PC-9 (cell line): ENCODE data around the gene LRRC39. TPM values are rescaled to one million over a fixed set of nuclear protein-coding genes. Genes with fewer than 3 reads are reported as not detected.

Experiments used
- BruUV-seq: library from RNA; stranded (reverse); fragments of 400-500 nt; replicated peaks from 2 replicates; lab custom pipeline; 2021; lab: Mats Ljungman, UMichigan
- CTCF ChIA-PET: fragments of 300-600 bp; sonication (Branson Sonifier 250); formaldehyde crosslinking; loops from one replicate; lab custom pipeline; 2022; ENCODE audit warnings: antibody characterized with exemption; lab: Charles Lee
- POLR2A ChIA-PET: fragments of 300-600 bp; sonication (Branson Sonifier 250); formaldehyde crosslinking; loops from one replicate; lab custom pipeline; 2022; ENCODE audit warnings: antibody characterized with exemption; ENCODE audit not compliant: unreplicated experiment; lab: Charles Lee
- DNase-seq, 2 experiments: peaks; one replicate each; pipeline versions ENCODE4 v3.0.0 to v3.0.0-alpha.2; 2015 to 2022; ENCODE audit warnings: mixed read lengths in 1 of 2
- H2AFZ ChIP-seq: fragments of 200-600 bp; sonication (generic); 2 replicates; pipeline ENCODE4 v1.8.1; 2017; ENCODE audit warnings: antibody characterized with exemption
- H3F3A ChIP-seq: fragments of 200-600 bp; sonication (generic); 2 replicates; pipeline ENCODE4 v1.8.1; 2017; ENCODE audit warnings: antibody characterized with exemption, mild to moderate bottlenecking, low read depth; ENCODE audit not compliant: insufficient read depth
- H3K27ac ChIP-seq: fragments of 200-600 bp; sonication (generic); 2 replicates; pipeline ENCODE4 v1.6.1; 2016; ENCODE audit warnings: mixed run types
- H3K27me3 ChIP-seq: fragments of 200-600 bp; sonication (generic); 2 replicates; pipeline ENCODE4 v1.6.1; 2016; ENCODE audit warnings: low read depth, mixed run types; ENCODE audit not compliant: insufficient read depth
- H3K36me3 ChIP-seq: fragments of 200-600 bp; sonication (generic); 2 replicates; pipeline ENCODE4 v1.6.1; 2016; ENCODE audit warnings: low read depth, mixed run types
- H3K4me1 ChIP-seq: fragments of 200-600 bp; sonication (generic); replicated peaks from 2 replicates; pipeline ENCODE4 v1.6.1; 2016; ENCODE audit warnings: mixed run types; ENCODE audit not compliant: insufficient read depth
- H3K4me2 ChIP-seq: fragments of 200-600 bp; sonication (generic); 2 replicates; pipeline ENCODE4 v1.6.1; 2017; ENCODE audit warnings: mixed run types
- H3K4me3 ChIP-seq: fragments of 200-600 bp; sonication (generic); 2 replicates; pipeline ENCODE4 v1.6.1; 2016; ENCODE audit warnings: mixed run types
- H3K79me2 ChIP-seq: fragments of 200-600 bp; sonication (generic); 2 replicates; pipeline ENCODE4 v1.6.1; 2017; ENCODE audit warnings: low read depth, mixed run types
- H3K9me2 ChIP-seq: fragments of 200-600 bp; sonication (generic); 2 replicates; pipeline ENCODE4 v1.8.1; 2017; ENCODE audit warnings: mild to moderate bottlenecking; ENCODE audit not compliant: insufficient read depth
- H3K9me3 ChIP-seq: fragments of 200-600 bp; sonication (generic); 2 replicates; pipeline ENCODE4 v1.8.1; 2016; ENCODE audit warnings: low read depth; ENCODE audit not compliant: insufficient read depth
- H4K20me1 ChIP-seq: fragments of 200-600 bp; sonication (generic); 2 replicates; pipeline ENCODE4 v1.8.1; 2017; ENCODE audit not compliant: insufficient read depth
- EZH2 ChIP-seq: fragments of 200-600 bp; sonication (generic); IDR thresholded peaks from 2 replicates; pipeline ENCODE4 v1.8.0; 2017; ENCODE audit warnings: antibody characterized with exemption, low read depth
- intact Hi-C: fragments of 100-400 bp; cut with micrococcal nuclease; formaldehyde crosslinking; loops from one replicate; pipeline ENCODE4 v1.10.0; 2022; ENCODE audit not compliant: unreplicated experiment
- total RNA-seq: library from RNA; stranded (reverse); gene quantifications from 2 replicates; pipeline ENCODE4 v1.2.3, GENCODE V29; 2021
- TF ChIP-seq, protein P1 (sequence below): fragments of 200-600 bp; sonication (generic); conservative IDR thresholded peaks from 2 replicates; pipeline ENCODE4 v1.6.1; 2017; ENCODE audit warnings: mixed run types, antibody characterized with exemption, mild to moderate bottlenecking, moderate library complexity

Gene LRRC39
- total RNA-seq, 1 experiment from 2014 or later = 0.85 TPM

DNA sequence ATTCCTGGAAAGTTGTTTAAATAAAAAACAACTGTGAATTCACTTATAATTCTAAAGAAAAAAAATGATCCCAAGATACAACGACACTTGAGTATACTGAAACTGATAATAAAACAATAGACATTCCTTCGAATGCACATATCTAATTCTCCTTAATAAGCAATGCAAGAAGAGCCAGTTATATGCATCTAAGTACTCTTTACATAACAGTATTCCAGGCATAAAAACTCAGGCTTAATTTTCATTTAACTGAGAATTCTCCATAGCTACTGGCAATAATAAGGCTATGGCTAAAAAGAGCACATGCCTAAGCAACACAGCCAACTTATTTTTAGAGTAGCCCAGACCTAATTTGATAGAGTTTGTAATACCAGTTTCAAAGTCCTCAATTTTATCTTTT lies 76.5 kb downstream of the LRRC39 start:
- CTCF ChIA-PET = no interaction called here
- DNase-seq = no peak

DNA sequence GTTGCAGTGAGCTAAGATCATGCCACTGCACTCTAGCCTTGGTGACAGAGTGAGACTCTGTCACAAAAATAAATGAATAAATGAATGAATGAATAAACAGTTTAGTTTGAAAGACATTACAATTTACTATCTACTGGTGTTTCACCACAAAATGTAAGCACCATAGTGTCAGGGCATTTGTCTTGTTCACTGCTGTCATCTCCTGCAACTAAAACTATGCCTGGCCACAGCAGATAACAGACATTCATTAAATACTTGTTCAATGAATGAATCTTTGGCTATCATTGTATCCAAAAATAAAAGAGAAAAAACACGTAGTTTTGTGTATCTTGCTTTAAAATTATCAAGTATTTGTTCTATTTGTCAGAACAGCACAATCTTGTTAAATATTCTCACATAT lies 77.9 kb downstream of the LRRC39 start:
- no peaks in the 10 kb centered on the region for H3K27me3 ChIP-seq
- no peak overlapping the region for H3K4me3 ChIP-seq
- intact Hi-C loops = no loop called here
- H3K36me3 ChIP-seq = peaks cover 24% of the 10 kb centered on the region
- no TSS peak for BruUV-seq
- no peaks in the 10 kb centered on the region for H3K79me2 ChIP-seq
- H3K4me2 ChIP-seq = no peak overlapping the region
- no peak overlapping the region for H3K27ac ChIP-seq
- H3K9me2 ChIP-seq = no peaks in the 10 kb centered on the region
- DNase-seq = no peak
- H3K4me1 ChIP-seq = no peaks in the 10 kb centered on the region
- no peaks in the 10 kb centered on the region for H3F3A ChIP-seq
- no peak overlapping the region for H2AFZ ChIP-seq
- POLR2A ChIA-PET = no interaction called here
- no peak for TF ChIP-seq EZH2
- CTCF ChIA-PET = no interaction called here
- H3K9me3 ChIP-seq = no peaks in the 10 kb centered on the region
- H4K20me1 ChIP-seq = no peaks in the 10 kb centered on the region

More for the DNA sequence above, 76.5 kb downstream of the LRRC39 start:
- no peak overlapping the region for H3K4me2 ChIP-seq
- POLR2A ChIA-PET = no interaction called here
- TF ChIP-seq, protein P1, sequence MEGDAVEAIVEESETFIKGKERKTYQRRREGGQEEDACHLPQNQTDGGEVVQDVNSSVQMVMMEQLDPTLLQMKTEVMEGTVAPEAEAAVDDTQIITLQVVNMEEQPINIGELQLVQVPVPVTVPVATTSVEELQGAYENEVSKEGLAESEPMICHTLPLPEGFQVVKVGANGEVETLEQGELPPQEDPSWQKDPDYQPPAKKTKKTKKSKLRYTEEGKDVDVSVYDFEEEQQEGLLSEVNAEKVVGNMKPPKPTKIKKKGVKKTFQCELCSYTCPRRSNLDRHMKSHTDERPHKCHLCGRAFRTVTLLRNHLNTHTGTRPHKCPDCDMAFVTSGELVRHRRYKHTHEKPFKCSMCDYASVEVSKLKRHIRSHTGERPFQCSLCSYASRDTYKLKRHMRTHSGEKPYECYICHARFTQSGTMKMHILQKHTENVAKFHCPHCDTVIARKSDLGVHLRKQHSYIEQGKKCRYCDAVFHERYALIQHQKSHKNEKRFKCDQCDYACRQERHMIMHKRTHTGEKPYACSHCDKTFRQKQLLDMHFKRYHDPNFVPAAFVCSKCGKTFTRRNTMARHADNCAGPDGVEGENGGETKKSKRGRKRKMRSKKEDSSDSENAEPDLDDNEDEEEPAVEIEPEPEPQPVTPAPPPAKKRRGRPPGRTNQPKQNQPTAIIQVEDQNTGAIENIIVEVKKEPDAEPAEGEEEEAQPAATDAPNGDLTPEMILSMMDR = no peak
- no peak for TF ChIP-seq EZH2
- no peak overlapping the region for H3K27ac ChIP-seq
- BruUV-seq = no TSS peak
- H4K20me1 ChIP-seq = no peaks in the 10 kb centered on the region
- H3K79me2 ChIP-seq = no peaks in the 10 kb centered on the region
- H3K9me3 ChIP-seq = no peaks in the 10 kb centered on the region
- no peak overlapping the region for H3K4me3 ChIP-seq
- H3F3A ChIP-seq = no peaks in the 10 kb centered on the region
- H3K36me3 ChIP-seq = peaks cover 31% of the 10 kb centered on the region
- intact Hi-C loops = no loop called here
- no peaks in the 10 kb centered on the region for H3K9me2 ChIP-seq
- H2AFZ ChIP-seq = no peak overlapping the region
- no peaks in the 10 kb centered on the region for H3K27me3 ChIP-seq
- no peaks in the 10 kb centered on the region for H3K4me1 ChIP-seq

Other genes with a start within 250 kb of the LRRC39 start
- 22.9 and 23.5 TPM in 2 replicates for gene SLC35A3, start 208.3 kb downstream of the LRRC39 start, total RNA-seq
- 5.1 and 8.7 TPM in 2 replicates for gene SASS6, start 45.3 kb downstream of the LRRC39 start, total RNA-seq
- gene TRMT13, start 45.1 kb downstream of the LRRC39 start, total RNA-seq = 7.3 and 14.2 TPM in 2 replicates
- gene DBT, start 71.6 kb upstream of the LRRC39 start, total RNA-seq = 13.9 and 16.0 TPM in 2 replicates
- gene RTCA, start 88.0 kb upstream of the LRRC39 start, total RNA-seq = 32.9 and 38.1 TPM in 2 replicates
- 2.1 and 2.8 TPM in 2 replicates for gene CDC14A, start 174.2 kb upstream of the LRRC39 start, total RNA-seq